ENCODE data around the gene MCM5.

- TF ChIP-seq POLR2A (IDR thresholded peaks at IDR 0.05; ENCODE audit: low read depth, low read length), result no peak
- TF ChIP-seq POLR2AphosphoS5 (IDR thresholded peaks at IDR 0.05; ENCODE audit: low read depth, low read length), result no peak
Observed at GRCh38 chr22:35425546-35425945, 25.6 kb downstream of the MCM5 start.
